ENCODE results near the gene CHRM1. TPM values are rescaled to one million over a fixed set of nuclear protein-coding genes. Genes with fewer than 3 reads are reported as not detected.
A peak's percentile ranks its signal among the peaks of the same experiment; 100 is the strongest.

The CHRM1 gene
- total RNA-seq, 4 donors from 2014 or later, result 0.33 to 0.40 TPM; not detected in 2

GRCh38 chr11:62892077-62892922 is 28.9 kb downstream of the CHRM1 start:
- Histone ChIP-seq H3K27ac (replicated peaks in 1 of 4) (no peak overlapping the region), H3K27me3 (no peaks in the 10 kb centered on the region)
- WGBS, result 90% methylated on average over 10 of the region's 10 CpGs

DNA sequence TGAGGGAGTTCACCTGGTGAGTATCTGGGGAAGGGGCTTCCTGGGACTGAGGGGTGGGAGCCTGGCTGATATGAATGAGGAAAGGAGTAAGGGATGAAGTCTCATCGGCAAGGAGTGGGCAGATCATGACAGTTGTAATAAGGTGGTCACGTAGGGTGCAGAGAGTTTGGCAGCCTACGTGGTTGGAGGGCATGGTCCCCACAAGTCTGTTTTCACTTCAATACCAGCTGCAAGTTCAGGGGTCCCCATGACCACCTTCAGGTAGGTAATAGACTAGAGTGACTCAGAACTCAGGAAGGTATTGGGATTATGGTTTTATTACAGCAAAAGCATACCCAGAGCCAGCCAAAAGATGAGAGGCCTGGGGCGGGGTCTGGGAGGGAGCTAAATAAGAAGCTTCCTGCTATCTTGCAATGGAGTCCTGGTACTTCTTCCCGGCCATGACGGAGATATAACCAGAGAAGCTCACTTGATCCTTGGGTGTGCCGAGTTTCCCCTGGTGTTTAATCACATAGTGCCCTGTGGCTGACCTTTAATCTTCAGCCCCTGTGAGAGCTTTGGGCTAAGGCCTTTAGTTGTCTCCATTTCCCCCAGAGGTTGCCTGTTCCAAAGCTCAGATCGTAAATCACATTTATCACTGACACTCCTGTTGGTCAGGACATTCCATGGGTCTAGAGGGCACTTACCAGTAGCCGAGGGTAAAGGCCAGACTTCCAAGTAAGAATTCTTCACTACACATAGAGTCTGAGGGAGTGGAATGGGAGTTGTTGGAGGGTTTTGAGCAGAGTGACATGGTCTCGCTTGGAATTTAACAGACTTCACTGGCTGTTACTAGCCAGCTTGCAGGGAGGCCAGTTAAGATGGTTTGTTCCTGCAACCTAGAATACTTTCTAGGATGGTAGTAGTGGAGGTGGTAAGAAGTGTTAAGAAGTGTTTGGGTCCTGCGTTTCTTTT is 31.4 kb downstream of the CHRM1 start:
- peaks cover 42 to 53% (median 48%) of the 10 kb centered on the region in 4 donors for H3K36me3 ChIP-seq
- no peak overlapping the region for H3K4me3 ChIP-seq
- H3K27me3 ChIP-seq, result no peaks in the 10 kb centered on the region
- 60% methylated on average over 11 of the region's 11 CpGs for WGBS
- H3K27ac ChIP-seq (replicated peaks in 1 of 4), result peak overlapping the region in 1 of 4 donors; percentile 22
- TF ChIP-seq EP300 (IDR thresholded peaks at IDR 0.05), result no peak
- TF ChIP-seq CTCF (IDR thresholded peaks at IDR 0.05), result no peak
- no peak for TF ChIP-seq POLR2A (IDR thresholded peaks at IDR 0.05; ENCODE audit: low read depth)
- no peak for TF ChIP-seq POLR2AphosphoS5 (IDR thresholded peaks at IDR 0.05)
- intact Hi-C loops (cut with DNase I), result no loop called here
- no peak for DNase-seq (ENCODE audit: extremely low spot score)
- H3K4me1 ChIP-seq, result peaks cover 6 to 54% (median 52%) of the 10 kb centered on the region in 4 donors
- H3K9me3 ChIP-seq, result no peaks in the 10 kb centered on the region

More at GRCh38 chr11:62892077-62892922, 28.9 kb downstream of the CHRM1 start:
- intact Hi-C loops (cut with DNase I), result no loop called here
- no peaks in the 10 kb centered on the region for H3K9me3 ChIP-seq
- no peak for DNase-seq (ENCODE audit: extremely low spot score)
- no peak for TF ChIP-seq POLR2A (IDR thresholded peaks at IDR 0.05; ENCODE audit: low read depth)
- TF ChIP-seq EP300 (IDR thresholded peaks at IDR 0.05), result no peak
- TF ChIP-seq CTCF (IDR thresholded peaks at IDR 0.05), result no peak
- no peak for TF ChIP-seq POLR2AphosphoS5 (IDR thresholded peaks at IDR 0.05)
- H3K4me3 ChIP-seq, result no peak overlapping the region
- H3K36me3 ChIP-seq, result peaks cover 16 to 28% (median 23%) of the 10 kb centered on the region in 4 donors
- H3K4me1 ChIP-seq, result peaks cover 6 to 34% (median 27%) of the 10 kb centered on the region in 4 donors

DNA sequence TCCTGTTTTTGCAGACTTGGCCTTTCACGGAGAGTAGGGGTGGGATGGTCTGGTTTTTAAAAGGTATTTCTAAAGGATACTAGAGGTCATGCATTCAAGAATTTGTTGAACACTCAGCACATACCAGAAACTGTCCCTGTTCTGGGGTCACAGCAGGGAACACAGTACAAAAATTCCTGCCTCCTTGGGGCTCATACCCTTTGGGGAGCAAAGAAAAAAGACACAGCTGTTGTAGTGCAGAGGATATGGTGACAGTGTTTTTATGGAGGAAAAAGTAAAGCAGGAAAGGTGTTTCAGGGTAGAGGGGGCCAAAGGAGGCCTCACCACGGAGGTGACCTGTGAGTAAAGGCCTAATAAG is 32.1 kb downstream of the CHRM1 start:
- intact Hi-C loops (cut with DNase I), result no loop called here
- TF ChIP-seq POLR2AphosphoS5 (IDR thresholded peaks at IDR 0.05) (no peak), EP300 (IDR thresholded peaks at IDR 0.05) (no peak), CTCF (IDR thresholded peaks at IDR 0.05) (no peak), POLR2A (IDR thresholded peaks at IDR 0.05; ENCODE audit: low read depth) (no peak)
- H3K36me3 ChIP-seq, result peaks cover 48 to 60% (median 55%) of the 10 kb centered on the region in 4 donors
- no peak for DNase-seq (ENCODE audit: extremely low spot score)
- 63% methylated on average over 2 of the region's 2 CpGs for WGBS
- H3K4me1 ChIP-seq, result peaks cover 10 to 60% (median 59%) of the 10 kb centered on the region in 4 donors
- peak overlapping the region in 1 of 4 donors; percentile 22 for H3K27ac ChIP-seq (replicated peaks in 1 of 4)
- H3K27me3 ChIP-seq, result no peaks in the 10 kb centered on the region
- no peaks in the 10 kb centered on the region for H3K9me3 ChIP-seq
- H3K4me3 ChIP-seq, result no peak overlapping the region

- H3K36me3 ChIP-seq, result peaks cover 55 to 67% (median 62%) of the 10 kb centered on the region in 4 donors
- 89% methylated on average over 14 of the region's 14 CpGs for WGBS
These were observed 32.8 kb downstream of the CHRM1 start for GRCh38 chr11:62888406-62888805.

More at GRCh38 chr11:62888406-62888805, 32.8 kb downstream of the CHRM1 start:
- no peak for DNase-seq (ENCODE audit: extremely low spot score)
- Histone ChIP-seq H3K4me1 (peaks cover 17 to 67% (median 66%) of the 10 kb centered on the region in 4 donors), H3K27me3 (no peaks in the 10 kb centered on the region), H3K9me3 (no peaks in the 10 kb centered on the region), H3K4me3 (no peak overlapping the region), H3K27ac (replicated peaks in 1 of 4) (no peak overlapping the region)
- TF ChIP-seq POLR2AphosphoS5 (IDR thresholded peaks at IDR 0.05) (no peak), CTCF (IDR thresholded peaks at IDR 0.05) (no peak), POLR2A (IDR thresholded peaks at IDR 0.05; ENCODE audit: low read depth) (no peak), EP300 (IDR thresholded peaks at IDR 0.05) (no peak)
- intact Hi-C loops (cut with DNase I), result no loop called here
